Measurements from ENCODE around the gene ABCA7. TPM values are rescaled to one million over a fixed set of nuclear protein-coding genes. Genes with fewer than 3 reads are reported as not detected.

ABCA7 gene
- total RNA-seq, 4 donors from 2014 or later = 6.0 to 20.0 (median 15.0) TPM

- in situ Hi-C loops (cut with MboI; ENCODE audit: low sequenced_read_pairs in 4 of 4) (no loop called here), intact Hi-C loops (cut with DNase I; ENCODE audit: low total_unique reads) (no loop called here)
- Histone ChIP-seq H3K36me3 (peaks cover 0 to 59% of the 10 kb centered on the region in 2 donors), H3K4me1 (no peaks in the 10 kb centered on the region), H3K4me3 (no peak overlapping the region), H3K27me3 (no peaks in the 10 kb centered on the region), H3K9me3 (peaks cover 5 to 28% (median 6%) of the 10 kb centered on the region in 3 donors), H3K27ac (no peak overlapping the region)
- DNase-seq (no peak), ATAC-seq (no peak)
- TF ChIP-seq, protein P1, sequence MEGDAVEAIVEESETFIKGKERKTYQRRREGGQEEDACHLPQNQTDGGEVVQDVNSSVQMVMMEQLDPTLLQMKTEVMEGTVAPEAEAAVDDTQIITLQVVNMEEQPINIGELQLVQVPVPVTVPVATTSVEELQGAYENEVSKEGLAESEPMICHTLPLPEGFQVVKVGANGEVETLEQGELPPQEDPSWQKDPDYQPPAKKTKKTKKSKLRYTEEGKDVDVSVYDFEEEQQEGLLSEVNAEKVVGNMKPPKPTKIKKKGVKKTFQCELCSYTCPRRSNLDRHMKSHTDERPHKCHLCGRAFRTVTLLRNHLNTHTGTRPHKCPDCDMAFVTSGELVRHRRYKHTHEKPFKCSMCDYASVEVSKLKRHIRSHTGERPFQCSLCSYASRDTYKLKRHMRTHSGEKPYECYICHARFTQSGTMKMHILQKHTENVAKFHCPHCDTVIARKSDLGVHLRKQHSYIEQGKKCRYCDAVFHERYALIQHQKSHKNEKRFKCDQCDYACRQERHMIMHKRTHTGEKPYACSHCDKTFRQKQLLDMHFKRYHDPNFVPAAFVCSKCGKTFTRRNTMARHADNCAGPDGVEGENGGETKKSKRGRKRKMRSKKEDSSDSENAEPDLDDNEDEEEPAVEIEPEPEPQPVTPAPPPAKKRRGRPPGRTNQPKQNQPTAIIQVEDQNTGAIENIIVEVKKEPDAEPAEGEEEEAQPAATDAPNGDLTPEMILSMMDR (IDR thresholded peaks at IDR 0.05 in 4 of 5, conservative IDR thresholded peaks at IDR 0.05 in 1 of 5) = no peak
- TF ChIP-seq POLR2A (IDR thresholded peaks at IDR 0.05) = no peak
These were observed 17.4 kb downstream of the ABCA7 start for GRCh38 chr19:1057176-1057855.

DNA sequence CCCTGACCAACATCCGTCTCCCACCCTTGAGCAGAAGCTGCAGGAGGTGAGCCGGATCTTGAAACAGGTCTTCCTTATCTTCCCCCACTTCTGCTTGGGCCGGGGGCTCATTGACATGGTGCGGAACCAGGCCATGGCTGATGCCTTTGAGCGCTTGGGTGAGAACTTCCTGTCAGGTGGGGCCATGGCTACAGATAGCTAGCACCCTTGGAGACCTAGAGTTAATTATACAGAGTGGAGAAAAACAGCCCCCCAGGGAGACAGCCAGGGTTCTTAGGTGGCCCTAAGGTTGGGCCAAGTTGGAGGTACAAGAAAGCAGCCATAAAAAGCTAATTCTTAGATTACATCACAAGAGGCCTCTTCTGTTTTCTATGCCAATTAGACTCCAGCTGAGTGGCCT is 18.2 kb downstream of the ABCA7 start:
- TF ChIP-seq, protein P1 (IDR thresholded peaks at IDR 0.05 in 4 of 5, conservative IDR thresholded peaks at IDR 0.05 in 1 of 5) = no peak
- no peak for TF ChIP-seq POLR2A (IDR thresholded peaks at IDR 0.05)
- no peak for DNase-seq
- intact Hi-C loops (cut with DNase I; ENCODE audit: low total_unique reads) (no loop called here), in situ Hi-C loops (cut with MboI; ENCODE audit: low sequenced_read_pairs in 4 of 4) (no loop called here)
- peaks cover 5 to 28% (median 6%) of the 10 kb centered on the region in 3 donors for H3K9me3 ChIP-seq
- no peaks in the 10 kb centered on the region for H3K4me1 ChIP-seq
- no peak overlapping the region for H3K4me3 ChIP-seq
- no peak for ATAC-seq
- H3K36me3 ChIP-seq = peaks cover 0 to 59% of the 10 kb centered on the region in 2 donors
- no peaks in the 10 kb centered on the region for H3K27me3 ChIP-seq
- H3K27ac ChIP-seq = no peak overlapping the region

- Histone ChIP-seq H3K4me1 (peaks cover 4 to 7% of the 10 kb centered on the region in 2 donors), H3K4me3 (no peak overlapping the region), H3K27me3 (peaks cover 0 to 17% (median 4%) of the 10 kb centered on the region in 3 donors), H3K9me3 (peaks cover 5 to 28% (median 6%) of the 10 kb centered on the region in 3 donors), H3K36me3 (peaks cover 0 to 42% of the 10 kb centered on the region in 2 donors), H3K27ac (no peak overlapping the region)
- TF ChIP-seq, protein P1 (IDR thresholded peaks at IDR 0.05 in 4 of 5, conservative IDR thresholded peaks at IDR 0.05 in 1 of 5) = no peak
- no peak for TF ChIP-seq POLR2A (IDR thresholded peaks at IDR 0.05)
- intact Hi-C loops (cut with DNase I; ENCODE audit: low total_unique reads) = no loop called here
- DNase-seq (no peak), ATAC-seq (no peak)
- in situ Hi-C loops (cut with MboI; ENCODE audit: low sequenced_read_pairs in 4 of 4) = no loop called here
These were observed 20.8 kb downstream of the ABCA7 start for GRCh38 chr19:1060689-1061088.

DNA sequence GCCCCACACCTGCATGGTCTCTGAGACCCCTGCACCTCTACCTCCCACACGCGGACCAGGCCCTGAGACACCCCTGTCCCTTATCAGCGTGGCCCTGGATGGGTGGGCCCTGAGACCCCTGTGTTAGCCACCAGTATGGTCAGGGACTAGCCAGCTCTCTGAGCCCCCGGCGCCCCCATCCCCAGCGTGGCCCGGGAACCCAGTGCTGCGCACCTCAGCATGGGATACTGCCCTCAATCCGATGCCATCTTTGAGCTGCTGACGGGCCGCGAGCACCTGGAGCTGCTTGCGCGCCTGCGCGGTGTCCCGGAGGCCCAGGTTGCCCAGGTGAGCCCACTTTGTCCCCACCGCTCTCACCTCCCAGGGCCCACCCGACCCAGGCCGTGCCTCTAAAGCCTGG is 22.1 kb downstream of the ABCA7 start:
- H3K36me3 ChIP-seq = peaks cover 0 to 29% of the 10 kb centered on the region in 2 donors
- ATAC-seq = no peak
- DNase-seq = no peak
- peaks cover 5 to 19% (median 6%) of the 10 kb centered on the region in 3 donors for H3K9me3 ChIP-seq
- H3K27ac ChIP-seq = no peak overlapping the region
- intact Hi-C loops (cut with DNase I; ENCODE audit: low total_unique reads) = no loop called here
- peaks cover 4 to 12% of the 10 kb centered on the region in 2 donors for H3K4me1 ChIP-seq
- H3K27me3 ChIP-seq = peaks cover 7 to 30% (median 16%) of the 10 kb centered on the region in 3 donors
- in situ Hi-C loops (cut with MboI; ENCODE audit: low sequenced_read_pairs in 4 of 4) = no loop called here
- H3K4me3 ChIP-seq = no peak overlapping the region
- no peak for TF ChIP-seq POLR2A (IDR thresholded peaks at IDR 0.05)

GRCh38 chr19:1062387-1063029 is 22.6 kb downstream of the ABCA7 start:
- Histone ChIP-seq H3K4me3 (no peak overlapping the region), H3K27ac (no peak overlapping the region), H3K27me3 (peaks cover 12 to 35% (median 21%) of the 10 kb centered on the region in 3 donors), H3K9me3 (peaks cover 0 to 14% (median 2%) of the 10 kb centered on the region in 3 donors), H3K36me3 (peaks cover 0 to 24% of the 10 kb centered on the region in 2 donors), H3K4me1 (peaks cover 4 to 14% of the 10 kb centered on the region in 2 donors)
- in situ Hi-C loops (cut with MboI; ENCODE audit: low sequenced_read_pairs in 4 of 4) (no loop called here), intact Hi-C loops (cut with DNase I; ENCODE audit: low total_unique reads) (no loop called here)
- ATAC-seq = no peak
- no peak for DNase-seq
- TF ChIP-seq POLR2A (IDR thresholded peaks at IDR 0.05) = no peak
- TF ChIP-seq, protein P1 (IDR thresholded peaks at IDR 0.05 in 4 of 5, conservative IDR thresholded peaks at IDR 0.05 in 1 of 5) = no peak
